Activated CD4-positive, alpha-beta T cell treated with anti-CD3 and anti-CD28 coated beads, Interleukin-2, amount 10 ng/mL, durations not matched to agents 24 days and 14 days (primary cell): ENCODE results near the gene DAB2. TPM values are rescaled to one million over a fixed set of nuclear protein-coding genes. Genes with fewer than 3 reads are reported as not detected.

ENCODE experiments used
- DNase-seq: peaks from one replicate; pipeline ENCODE4 v3.0.0; 2022
- H3K27ac Mint-ChIP-seq: one replicate; pipeline ENCODE4 v1.8.0; 2022; ENCODE audit warnings: mild to moderate bottlenecking, mixed read lengths
- H3K27me3 Mint-ChIP-seq: one replicate; pipeline ENCODE4 v1.8.0; 2022; ENCODE audit warnings: mixed read lengths
- H3K36me3 Mint-ChIP-seq: one replicate; pipeline ENCODE4 v1.8.0; 2022; ENCODE audit warnings: low read depth, mild to moderate bottlenecking, mixed read lengths
- H3K4me1 Mint-ChIP-seq: one replicate; pipeline ENCODE4 v1.8.0; 2021; ENCODE audit warnings: mixed read lengths
- H3K4me3 Mint-ChIP-seq: one replicate; pipeline ENCODE4 v1.8.0; 2022; ENCODE audit warnings: mild to moderate bottlenecking, moderate library complexity, mixed read lengths
- H3K9me3 Mint-ChIP-seq: one replicate; pipeline ENCODE4 v1.8.0; 2021; ENCODE audit warnings: mixed read lengths
- intact Hi-C: fragments of 100-400 bp; cut with micrococcal nuclease; formaldehyde crosslinking; loops from one replicate; pipeline ENCODE4 v1.15.1; 2023
- total RNA-seq: library from RNA; stranded (reverse); gene quantifications from 2 replicates; pipeline ENCODE4 v1.2.3, GENCODE V29; 2022

Gene DAB2
- total RNA-seq, 1 donor from 2014 or later = not detected

- Mint-ChIP-seq H3K4me3 (no peak overlapping the region), H3K4me1 (no peaks in the 10 kb centered on the region), H3K27ac (no peak overlapping the region), H3K9me3 (no peaks in the 10 kb centered on the region), H3K36me3 (no peaks in the 10 kb centered on the region), H3K27me3 (peaks cover 21% of the 10 kb centered on the region)
- DNase-seq = no peak
- intact Hi-C loops = no loop called here
Measured at GRCh38 chr5:39371367-39371635, 53.5 kb downstream of the DAB2 start.

DNA sequence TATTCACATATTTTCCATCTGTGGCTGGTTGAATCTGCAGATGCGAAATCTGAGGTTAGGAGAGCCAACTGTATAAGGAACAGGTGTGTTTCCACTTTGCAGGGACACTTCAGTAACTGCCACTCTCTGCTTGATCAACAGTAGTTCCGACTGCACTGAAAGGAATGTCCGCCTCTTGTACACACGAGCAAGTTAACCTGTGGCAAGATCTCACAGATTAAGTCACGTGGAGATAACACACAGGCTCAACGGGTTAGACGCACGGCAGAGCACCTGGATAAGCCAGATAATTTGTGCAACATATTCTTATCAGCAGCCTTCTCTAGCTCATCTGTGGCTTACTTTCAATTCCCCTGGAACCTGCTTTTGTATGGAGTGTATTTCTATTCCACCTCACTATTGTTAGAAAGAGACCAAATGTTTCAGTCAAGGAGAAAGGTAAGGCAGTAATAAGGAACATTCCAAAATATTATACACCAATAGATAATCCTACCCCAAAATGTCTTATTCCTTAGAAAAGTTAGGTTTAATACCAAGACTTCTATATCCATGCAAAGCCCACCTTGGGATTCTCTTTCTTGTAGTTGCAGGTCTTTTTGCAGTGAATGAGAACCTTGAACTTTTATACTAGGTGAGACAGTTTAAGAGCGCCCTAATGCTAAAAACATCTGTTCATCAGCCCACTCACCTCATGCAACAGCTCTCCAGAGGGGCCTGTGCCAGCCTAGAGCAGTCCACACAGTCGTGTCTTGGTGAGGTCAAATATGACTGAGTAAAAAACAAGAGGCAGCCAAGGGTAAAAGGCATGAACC lies 54.0 kb downstream of the DAB2 start:
- intact Hi-C loops = no loop called here
- no peak overlapping the region for H3K4me3 Mint-ChIP-seq
- no peaks in the 10 kb centered on the region for H3K36me3 Mint-ChIP-seq
- no peak for DNase-seq
- H3K27me3 Mint-ChIP-seq = peaks cover 19% of the 10 kb centered on the region
- H3K9me3 Mint-ChIP-seq = no peaks in the 10 kb centered on the region
- no peak overlapping the region for H3K27ac Mint-ChIP-seq
- no peaks in the 10 kb centered on the region for H3K4me1 Mint-ChIP-seq

- H3K4me1 Mint-ChIP-seq = no peaks in the 10 kb centered on the region
- peaks cover 14% of the 10 kb centered on the region for H3K27me3 Mint-ChIP-seq
- H3K9me3 Mint-ChIP-seq = no peaks in the 10 kb centered on the region
- H3K27ac Mint-ChIP-seq = no peak overlapping the region
- intact Hi-C loops = no loop called here
- H3K4me3 Mint-ChIP-seq = no peak overlapping the region
- H3K36me3 Mint-ChIP-seq = no peaks in the 10 kb centered on the region
- DNase-seq = no peak
Measured at GRCh38 chr5:39369123-39369815, 55.5 kb downstream of the DAB2 start.

GRCh38 chr5:39368116-39368515 lies 56.7 kb downstream of the DAB2 start:
- H3K27me3 Mint-ChIP-seq = peaks cover 9% of the 10 kb centered on the region
- no peak overlapping the region for H3K4me3 Mint-ChIP-seq
- H3K4me1 Mint-ChIP-seq = no peaks in the 10 kb centered on the region
- H3K36me3 Mint-ChIP-seq = no peaks in the 10 kb centered on the region
- intact Hi-C loops = no loop called here
- no peak for DNase-seq
- no peak overlapping the region for H3K27ac Mint-ChIP-seq
- H3K9me3 Mint-ChIP-seq = no peaks in the 10 kb centered on the region

DNA sequence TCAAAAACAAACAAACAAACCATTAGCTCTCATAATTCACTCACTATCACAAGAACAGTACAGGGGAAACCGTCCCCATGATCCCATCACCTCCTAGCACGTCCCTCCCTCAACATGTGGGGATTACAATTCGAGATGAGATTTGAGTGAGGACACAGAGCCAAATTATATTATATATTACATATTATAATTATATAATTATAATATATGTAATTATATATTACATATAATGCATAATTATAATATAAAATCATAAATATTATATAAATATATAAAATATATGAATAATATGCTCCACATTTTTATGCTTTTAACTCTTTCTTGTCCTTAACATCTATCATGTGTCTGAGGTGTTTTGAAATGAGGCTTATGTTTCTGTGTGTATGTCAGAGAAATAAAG lies 57.1 kb downstream of the DAB2 start:
- Mint-ChIP-seq H3K27me3 (peaks cover 9% of the 10 kb centered on the region), H3K36me3 (no peaks in the 10 kb centered on the region), H3K9me3 (no peaks in the 10 kb centered on the region), H3K4me3 (no peak overlapping the region), H3K27ac (no peak overlapping the region), H3K4me1 (no peaks in the 10 kb centered on the region)
- DNase-seq = no peak
- intact Hi-C loops = no loop called here

DNA sequence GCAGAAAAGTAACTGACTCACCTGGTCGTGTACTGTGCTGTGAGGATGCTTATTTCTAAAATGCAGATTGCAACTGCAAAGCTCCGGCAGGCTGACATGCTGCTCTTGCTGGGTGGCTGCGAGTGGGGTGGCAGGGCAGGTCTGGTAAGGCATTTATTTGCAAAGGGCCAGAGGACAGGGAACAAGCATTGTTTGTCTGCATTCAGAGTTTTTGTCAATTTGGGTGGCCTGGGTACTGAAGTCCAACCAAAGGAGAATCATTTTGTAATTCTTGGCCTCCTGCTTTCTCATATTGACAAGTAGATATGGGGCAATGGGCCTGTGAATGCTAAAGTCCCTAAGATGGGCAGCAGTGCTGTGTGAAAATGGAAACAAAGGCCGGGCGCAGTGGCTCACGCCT lies 60.4 kb downstream of the DAB2 start, which contains the start of gene C9:
C9 (minus strand) TSS at position 129 of the 400 bp plus-strand sequence; CDS start at position 98, 31 bp downstream.
- peaks cover 2% of the 10 kb centered on the region for H3K27me3 Mint-ChIP-seq
- no peaks in the 10 kb centered on the region for H3K9me3 Mint-ChIP-seq
- DNase-seq = no peak
- H3K4me1 Mint-ChIP-seq = no peaks in the 10 kb centered on the region
- no peaks in the 10 kb centered on the region for H3K36me3 Mint-ChIP-seq
- H3K4me3 Mint-ChIP-seq = no peak within 1 kb of the TSS
- intact Hi-C loops = no loop called here
- H3K27ac Mint-ChIP-seq = no peak within 1 kb of the TSS

DNA sequence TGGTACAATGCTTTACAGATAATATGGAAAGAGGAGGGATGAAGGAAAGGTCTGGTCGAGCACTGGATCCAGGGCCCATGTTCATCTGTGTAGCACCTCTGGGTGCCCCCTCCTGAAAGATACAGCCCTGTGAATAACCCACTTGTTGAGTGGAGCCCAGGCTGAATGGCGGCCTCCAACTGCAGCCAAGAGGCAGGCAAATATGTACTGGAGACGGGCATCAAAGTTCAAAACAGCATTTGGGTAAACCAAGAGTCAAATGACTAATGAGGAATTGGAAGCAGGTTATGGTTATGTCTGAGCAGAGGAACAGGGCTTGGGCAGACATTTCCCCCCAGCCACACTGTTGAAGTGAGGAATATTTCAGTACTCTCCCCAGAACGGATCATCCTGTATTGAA lies 61.6 kb downstream of the DAB2 start:
- Mint-ChIP-seq H3K4me3 (no peak overlapping the region), H3K27me3 (no peaks in the 10 kb centered on the region)
- intact Hi-C loops = no loop called here

DNA sequence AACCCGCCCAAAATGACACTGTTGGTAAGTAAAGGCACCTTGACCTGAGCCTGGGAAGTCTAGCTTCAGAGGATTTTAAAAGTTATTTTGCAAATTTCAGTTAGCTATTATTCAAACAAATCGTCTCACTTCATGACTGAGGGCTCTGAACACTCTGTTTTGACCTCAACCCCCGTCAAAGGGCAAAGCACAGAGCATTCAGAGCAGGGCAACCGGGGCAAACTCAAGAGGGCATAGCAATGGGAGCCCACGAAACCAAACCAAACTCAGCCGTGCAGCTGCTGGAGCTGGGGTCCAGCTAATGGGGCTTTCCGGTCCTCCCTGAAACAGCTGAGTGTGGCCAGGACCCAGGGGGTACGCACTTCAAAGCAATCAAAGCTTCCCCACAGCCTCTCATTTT lies 62.1 kb downstream of the DAB2 start:
- no peaks in the 10 kb centered on the region for H3K36me3 Mint-ChIP-seq
- no peaks in the 10 kb centered on the region for H3K27me3 Mint-ChIP-seq
- no peaks in the 10 kb centered on the region for H3K4me1 Mint-ChIP-seq
- intact Hi-C loops = no loop called here
- no peak overlapping the region for H3K27ac Mint-ChIP-seq
- peaks cover 5% of the 10 kb centered on the region for H3K9me3 Mint-ChIP-seq
- no peak overlapping the region for H3K4me3 Mint-ChIP-seq
- no peak for DNase-seq

More for the DNA sequence above, 61.6 kb downstream of the DAB2 start:
- no peak overlapping the region for H3K27ac Mint-ChIP-seq
- DNase-seq = no peak
- H3K9me3 Mint-ChIP-seq = peaks cover 4% of the 10 kb centered on the region
- no peaks in the 10 kb centered on the region for H3K4me1 Mint-ChIP-seq
- H3K36me3 Mint-ChIP-seq = no peaks in the 10 kb centered on the region

- Mint-ChIP-seq H3K36me3 (no peaks in the 10 kb centered on the region), H3K27ac (no peak overlapping the region), H3K9me3 (peaks cover 10% of the 10 kb centered on the region), H3K4me3 (no peak overlapping the region), H3K4me1 (no peaks in the 10 kb centered on the region), H3K27me3 (no peaks in the 10 kb centered on the region)
- DNase-seq = no peak
- intact Hi-C loops = no loop called here
Measured at GRCh38 chr5:39361306-39361705, 63.5 kb downstream of the DAB2 start.

DNA sequence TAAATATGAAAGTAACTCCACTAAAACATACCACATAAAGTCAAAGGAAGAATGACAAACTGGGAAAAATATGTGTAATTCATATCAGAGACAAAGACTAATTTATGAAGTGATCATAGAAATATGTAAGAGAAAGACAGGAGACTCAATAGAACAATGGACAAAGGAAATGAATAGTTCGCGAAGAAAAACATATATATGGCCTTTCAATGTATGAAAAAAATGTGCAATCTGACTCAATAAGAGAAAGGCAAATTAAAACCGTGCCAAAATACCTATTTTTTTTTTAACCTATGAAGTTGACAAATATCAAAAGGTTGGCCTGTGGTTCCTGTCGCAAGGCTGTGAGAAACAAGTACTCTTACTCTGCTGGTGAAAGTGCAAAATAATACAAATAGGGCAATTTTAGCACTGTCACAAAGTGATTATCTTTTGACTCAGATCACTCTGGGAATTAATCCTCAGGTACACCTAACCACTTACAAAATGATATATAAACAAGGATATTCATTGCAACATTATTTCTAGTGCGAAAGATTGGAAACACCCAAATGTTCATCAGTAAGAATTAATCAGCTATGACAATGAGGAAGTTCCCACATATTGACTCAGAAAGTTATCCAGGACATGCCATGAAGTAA lies 64.2 kb downstream of the DAB2 start:
- no peak overlapping the region for H3K27ac Mint-ChIP-seq
- no peak overlapping the region for H3K4me3 Mint-ChIP-seq
- intact Hi-C loops = no loop called here
- no peak for DNase-seq
- no peaks in the 10 kb centered on the region for H3K27me3 Mint-ChIP-seq
- H3K36me3 Mint-ChIP-seq = no peaks in the 10 kb centered on the region
- H3K9me3 Mint-ChIP-seq = peaks cover 10% of the 10 kb centered on the region
- H3K4me1 Mint-ChIP-seq = no peaks in the 10 kb centered on the region

GRCh38 chr5:39356263-39356662 lies 68.5 kb downstream of the DAB2 start:
- Mint-ChIP-seq H3K4me3 (no peak overlapping the region), H3K27ac (no peak overlapping the region), H3K9me3 (peaks cover 25% of the 10 kb centered on the region), H3K27me3 (no peaks in the 10 kb centered on the region), H3K36me3 (no peaks in the 10 kb centered on the region), H3K4me1 (no peaks in the 10 kb centered on the region)
- intact Hi-C loops = no loop called here
- no peak for DNase-seq

GRCh38 chr5:39355324-39355723 lies 69.5 kb downstream of the DAB2 start:
- intact Hi-C loops = no loop called here
- no peak for DNase-seq
- Mint-ChIP-seq H3K27me3 (no peaks in the 10 kb centered on the region), H3K36me3 (no peaks in the 10 kb centered on the region), H3K4me1 (no peaks in the 10 kb centered on the region), H3K4me3 (no peak overlapping the region), H3K9me3 (peaks cover 26% of the 10 kb centered on the region), H3K27ac (no peak overlapping the region)

GRCh38 chr5:39353717-39354399 lies 70.9 kb downstream of the DAB2 start:
- H3K4me1 Mint-ChIP-seq = no peaks in the 10 kb centered on the region

GRCh38 chr5:39352951-39353350 lies 71.8 kb downstream of the DAB2 start:
- H3K27me3 Mint-ChIP-seq = no peaks in the 10 kb centered on the region
- intact Hi-C loops = no loop called here
- peaks cover 25% of the 10 kb centered on the region for H3K9me3 Mint-ChIP-seq
- no peak overlapping the region for H3K4me3 Mint-ChIP-seq
- H3K36me3 Mint-ChIP-seq = no peaks in the 10 kb centered on the region
- no peak for DNase-seq
- no peaks in the 10 kb centered on the region for H3K4me1 Mint-ChIP-seq
- H3K27ac Mint-ChIP-seq = no peak overlapping the region

More at GRCh38 chr5:39353717-39354399, 70.9 kb downstream of the DAB2 start:
- no peak for DNase-seq
- Mint-ChIP-seq H3K4me3 (no peak overlapping the region), H3K36me3 (no peaks in the 10 kb centered on the region), H3K27me3 (no peaks in the 10 kb centered on the region), H3K9me3 (peaks cover 25% of the 10 kb centered on the region), H3K27ac (no peak overlapping the region)
- intact Hi-C loops = no loop called here
